Activated CD8-positive, alpha-beta memory T cell treated with anti-CD3 and anti-CD28 coated beads for 36 hours (primary cell): ENCODE measurements around the gene C5orf52. TPM values are rescaled to one million over a fixed set of nuclear protein-coding genes. Genes with fewer than 3 reads are reported as not detected.
"Not testable (repeated sequence)": the region's sequence is repeated elsewhere in the genome, so short reads cannot be mapped to it uniquely, and the experiment has no call there.

Experiments used
- CTCF ChIA-PET: fragments of 350-600 bp; sonication (Branson Sonifier 250); formaldehyde crosslinking; loops from one replicate; lab custom pipeline; 2021; ENCODE audit warnings: antibody characterized with exemption; lab: Charles Lee
- POLR2A ChIA-PET: fragments of 350-600 bp; sonication (Branson Sonifier 250); formaldehyde crosslinking; loops from one replicate; lab custom pipeline; 2021; ENCODE audit warnings: antibody characterized with exemption; lab: Charles Lee
- total RNA-seq, 2 experiments: library from RNA; stranded (reverse); gene quantifications; one replicate each; pipeline ENCODE4 v1.2.3, GENCODE V29; 2021

Gene C5orf52
- total RNA-seq, 2 experiments from 2014 or later = not detected

- POLR2A ChIA-PET = no interaction called here
- CTCF ChIA-PET = interaction anchor here (0.6 kb wide), 1 partner anchor 26 kb away, joined by 4 read pairs; no protein-coding TSS in a partner anchor
Observed at GRCh38 chr5:157710882-157711281, 39.5 kb downstream of the C5orf52 start.

GRCh38 chr5:157713830-157714595, 42.7 kb downstream of the C5orf52 start:
- ChIA-PET POLR2A (no interaction called here), CTCF (no interaction called here)

GRCh38 chr5:157714596-157714864, 43.2 kb downstream of the C5orf52 start:
- CTCF ChIA-PET = no interaction called here
- POLR2A ChIA-PET = no interaction called here

GRCh38 chr5:157718519-157718918, 47.2 kb downstream of the C5orf52 start:
- ChIA-PET POLR2A (no interaction called here), CTCF (interaction anchor here (0.6 to 2.3 kb wide), 13 partner anchors 19 to 395 kb away, joined by 3 to 8 read pairs (median 3); partner anchors contain the start of gene LSM11)

- CTCF ChIA-PET = interaction anchor here (0.8 to 2.3 kb wide), 8 partner anchors 20 to 396 kb away, joined by 3 to 8 read pairs (median 4); partner anchors contain the start of gene LSM11
- POLR2A ChIA-PET = no interaction called here
Observed at GRCh38 chr5:157719245-157719644, 47.9 kb downstream of the C5orf52 start.

GRCh38 chr5:157721159-157721558, 49.8 kb downstream of the C5orf52 start:
- POLR2A ChIA-PET = no interaction called here
- CTCF ChIA-PET = interaction anchor here (1.0 kb wide), 1 partner anchor 289 kb away, joined by 3 read pairs; no protein-coding TSS in a partner anchor

GRCh38 chr5:157722895-157723294, 51.6 kb downstream of the C5orf52 start:
- CTCF ChIA-PET, POLR2A ChIA-PET: not testable (repeated sequence)

- POLR2A ChIA-PET, CTCF ChIA-PET: not testable (repeated sequence)
Observed at GRCh38 chr5:157726607-157727006, 55.3 kb downstream of the C5orf52 start.

GRCh38 chr5:157727858-157728257, 56.5 kb downstream of the C5orf52 start:
- CTCF ChIA-PET, POLR2A ChIA-PET: not testable (repeated sequence)

Other genes with a start within 250 kb of the C5orf52 start
- gene NIPAL4, start 211.3 kb upstream of the C5orf52 start, total RNA-seq = 1 to 10 TPM; 1.3 to 1.5 TPM
- gene ADAM19, start 95.8 kb upstream of the C5orf52 start, total RNA-seq = 10 to 100 TPM; 52.5 to 55.0 TPM
- under 1 TPM; 0.15 to 0.29 TPM for gene SOX30, start 19.1 kb upstream of the C5orf52 start, total RNA-seq
- gene THG1L, start 59.9 kb downstream of the C5orf52 start, total RNA-seq = 10 to 100 TPM; 29.9 to 30.6 TPM
- 1 to 10 TPM; 8.4 to 8.6 TPM for gene LSM11, start 72.2 kb downstream of the C5orf52 start, total RNA-seq
- gene CLINT1, start 187.6 kb downstream of the C5orf52 start, total RNA-seq = 10 to 100 TPM; 74.8 to 76.2 TPM